BJ (cell line): Measurements from ENCODE around the gene SAPCD1. TPM values are rescaled to one million over a fixed set of nuclear protein-coding genes. Genes with fewer than 3 reads are reported as not detected.

Source experiments
- CTCF ChIA-PET: fragments of 350-600 bp; formaldehyde crosslinking; extraction: SDS; loops from one replicate; lab custom pipeline; 2021; ENCODE audit warnings: antibody characterized with exemption, inconsistent platforms; lab: Yijun Ruan, JAX
- POLR2A ChIA-PET: fragments of 300-600 bp; sonication (Branson Sonifier 250); formaldehyde crosslinking; extraction: SDS; loops from one replicate; lab custom pipeline; 2021; ENCODE audit warnings: antibody characterized with exemption; lab: Charles Lee
- DNase-seq: peaks from one replicate; pipeline ENCODE4 v3.0.0-alpha.2; 2011; ENCODE audit warnings: low read depth
- H3K27me3 ChIP-seq: 2 replicates; pipeline ENCODE4 v1.6.0; 2011; ENCODE audit warnings: low read length; ENCODE audit not compliant: control insufficient read depth, insufficient read depth
- H3K36me3 ChIP-seq: 2 replicates; pipeline ENCODE4 v1.5.1; 2011; ENCODE audit warnings: low read length; ENCODE audit not compliant: control insufficient read depth, insufficient read depth
- H3K4me3 ChIP-seq: 2 replicates; pipeline ENCODE4 v1.5.1; 2011; ENCODE audit warnings: low read depth, mild to moderate bottlenecking, control low read depth, low read length
- polyA plus RNA-seq: library from polyadenylated mRNA; depleted of rRNA; stranded (reverse); fragments of >200 nt; gene quantifications from 2 replicates; pipeline ENCODE4 v1.2.3, GENCODE V29; 2011
- TF ChIP-seq, protein P1 (sequence below): IDR thresholded peaks from 2 replicates; pipeline ENCODE4 v1.5.1; 2011; ENCODE audit warnings: low read depth, mild to moderate bottlenecking, control low read depth, inconsistent platforms, low read length, moderate library complexity; ENCODE audit not compliant: insufficient read depth

SAPCD1 gene
- polyA plus RNA-seq, 1 experiment, result 1.2 TPM

DNA sequence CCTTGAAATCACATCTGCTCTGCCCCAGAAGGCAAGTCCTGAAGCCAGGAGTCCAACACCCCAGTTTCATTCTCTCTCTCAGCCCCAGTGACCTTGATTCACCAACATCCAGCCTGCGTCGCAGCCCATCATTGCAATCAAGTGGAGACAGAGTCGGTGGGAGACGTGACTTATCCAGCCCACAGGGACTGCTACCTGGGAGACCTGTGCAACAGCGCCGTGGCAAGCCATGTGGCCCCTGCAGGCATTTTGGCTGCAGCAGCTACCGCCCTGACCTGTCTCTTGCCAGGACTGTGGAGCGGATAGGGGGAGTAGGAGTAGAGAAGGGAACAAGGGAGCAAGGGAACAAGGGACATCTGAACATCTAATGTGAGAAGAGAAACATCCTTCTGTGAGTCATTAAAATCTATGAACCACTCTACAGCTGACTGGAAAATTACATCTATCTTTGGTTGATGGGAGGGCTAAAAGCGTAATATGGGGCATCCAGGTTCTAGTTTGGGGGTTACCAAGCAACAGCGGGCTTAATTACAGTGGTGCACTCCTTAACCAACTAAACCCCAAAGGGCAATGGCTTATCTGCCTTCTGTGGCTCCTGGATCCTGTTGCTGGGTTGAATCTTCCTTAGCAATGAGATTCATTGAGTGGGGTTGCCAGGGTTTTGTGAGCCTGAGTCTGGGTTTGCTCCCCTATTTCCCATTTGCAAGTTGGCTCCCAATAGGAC, 44.8 kb upstream of the SAPCD1 start:
- Histone ChIP-seq H3K27me3 (peaks cover 8% of the 10 kb centered on the region), H3K36me3 (no peaks in the 10 kb centered on the region), H3K4me3 (no peak overlapping the region)
- ChIA-PET POLR2A (no interaction called here), CTCF (no interaction called here)
- DNase-seq, result no peak
- TF ChIP-seq, protein P1, sequence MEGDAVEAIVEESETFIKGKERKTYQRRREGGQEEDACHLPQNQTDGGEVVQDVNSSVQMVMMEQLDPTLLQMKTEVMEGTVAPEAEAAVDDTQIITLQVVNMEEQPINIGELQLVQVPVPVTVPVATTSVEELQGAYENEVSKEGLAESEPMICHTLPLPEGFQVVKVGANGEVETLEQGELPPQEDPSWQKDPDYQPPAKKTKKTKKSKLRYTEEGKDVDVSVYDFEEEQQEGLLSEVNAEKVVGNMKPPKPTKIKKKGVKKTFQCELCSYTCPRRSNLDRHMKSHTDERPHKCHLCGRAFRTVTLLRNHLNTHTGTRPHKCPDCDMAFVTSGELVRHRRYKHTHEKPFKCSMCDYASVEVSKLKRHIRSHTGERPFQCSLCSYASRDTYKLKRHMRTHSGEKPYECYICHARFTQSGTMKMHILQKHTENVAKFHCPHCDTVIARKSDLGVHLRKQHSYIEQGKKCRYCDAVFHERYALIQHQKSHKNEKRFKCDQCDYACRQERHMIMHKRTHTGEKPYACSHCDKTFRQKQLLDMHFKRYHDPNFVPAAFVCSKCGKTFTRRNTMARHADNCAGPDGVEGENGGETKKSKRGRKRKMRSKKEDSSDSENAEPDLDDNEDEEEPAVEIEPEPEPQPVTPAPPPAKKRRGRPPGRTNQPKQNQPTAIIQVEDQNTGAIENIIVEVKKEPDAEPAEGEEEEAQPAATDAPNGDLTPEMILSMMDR, result no peak

DNA sequence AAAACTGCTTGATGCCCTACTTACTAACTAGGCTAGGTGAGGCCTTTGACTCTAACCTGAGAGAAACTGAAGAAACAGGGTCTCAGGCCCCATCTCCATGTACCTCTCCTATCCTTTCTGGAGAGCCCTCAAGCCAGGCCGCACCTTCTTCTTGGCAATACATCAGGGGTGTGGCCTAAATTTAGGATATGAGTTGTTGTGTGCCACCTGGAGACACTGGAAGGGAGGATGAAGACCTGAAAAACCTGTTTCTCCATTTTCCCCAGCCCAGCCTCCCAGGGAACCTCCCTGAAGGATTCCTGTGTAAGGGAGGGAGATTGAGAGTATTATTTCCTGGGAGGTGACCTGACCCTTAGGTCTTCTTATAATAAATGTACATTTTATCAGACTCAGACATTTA, 44.2 kb upstream of the SAPCD1 start:
- Histone ChIP-seq H3K4me3 (no peak overlapping the region), H3K27me3 (peaks cover 8% of the 10 kb centered on the region), H3K36me3 (no peaks in the 10 kb centered on the region)
- ChIA-PET CTCF (no interaction called here), POLR2A (no interaction called here)
- no peak for DNase-seq
- TF ChIP-seq, protein P1, result no peak

DNA sequence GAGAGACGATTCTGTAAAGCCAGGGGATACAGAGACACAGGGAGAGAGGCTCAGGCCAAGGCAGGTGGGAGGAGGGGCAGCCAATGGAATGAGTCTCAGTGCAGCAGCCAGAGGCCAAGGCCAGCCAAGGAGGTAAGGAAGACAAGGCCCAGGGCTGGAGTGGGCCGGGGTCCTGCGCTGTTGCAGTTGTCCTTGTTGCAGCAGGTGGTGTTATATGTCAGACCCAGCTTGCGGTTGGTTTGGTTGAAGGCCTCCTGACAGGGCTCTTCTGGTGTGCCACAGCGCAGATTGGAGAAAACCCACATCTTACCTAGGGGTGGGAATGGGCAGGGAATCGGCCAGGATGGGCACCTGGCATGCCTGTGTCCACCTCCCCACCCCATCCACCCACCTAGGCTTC, 43.5 kb upstream of the SAPCD1 start:
- TF ChIP-seq, protein P1, result no peak
- ChIA-PET CTCF (no interaction called here), POLR2A (no interaction called here)
- Histone ChIP-seq H3K4me3 (no peak overlapping the region), H3K27me3 (peaks cover 5% of the 10 kb centered on the region), H3K36me3 (no peaks in the 10 kb centered on the region)
- DNase-seq, result no peak

DNA sequence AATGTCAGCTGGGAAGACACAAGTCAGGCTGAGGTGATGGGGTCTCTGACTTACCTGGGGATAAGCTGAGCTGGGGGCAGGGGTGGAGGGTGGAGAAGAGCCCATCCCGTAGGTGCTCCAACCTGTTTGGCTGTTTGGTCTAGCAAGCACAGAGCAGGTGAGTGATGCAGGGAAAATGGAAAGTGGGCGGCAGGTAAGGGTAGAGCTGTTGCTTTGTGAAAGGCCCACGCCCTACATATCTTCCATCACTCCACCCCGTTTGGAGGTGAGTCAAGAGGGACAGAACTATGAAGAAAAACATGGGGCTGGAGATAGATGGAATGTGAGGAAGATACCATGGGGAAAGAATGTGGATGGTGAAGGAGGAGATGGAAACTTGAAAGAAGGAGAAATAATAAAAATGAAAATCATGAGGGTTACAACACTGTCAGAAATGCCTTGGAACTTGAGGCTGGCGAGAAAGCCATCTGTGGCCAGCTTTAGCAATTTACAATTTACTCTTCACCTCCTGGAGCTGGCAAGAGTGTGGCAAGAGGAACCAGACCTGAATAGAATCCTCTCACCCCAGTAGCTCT, 42.2 kb upstream of the SAPCD1 start:
- ChIA-PET CTCF (interaction anchor here (0.7 to 2.0 kb wide), 2 partner anchors 9 to 10 kb away, joined by 3 to 8 read pairs; partner anchors contain the start of gene DDAH2), POLR2A (no interaction called here)
- TF ChIP-seq, protein P1, result no peak
- H3K4me3 ChIP-seq, result no peak overlapping the region
- no peaks in the 10 kb centered on the region; the same call in 1 of the 2 replicates for H3K36me3 ChIP-seq
- H3K27me3 ChIP-seq, result peaks cover 5% of the 10 kb centered on the region
- no peak for DNase-seq

DNA sequence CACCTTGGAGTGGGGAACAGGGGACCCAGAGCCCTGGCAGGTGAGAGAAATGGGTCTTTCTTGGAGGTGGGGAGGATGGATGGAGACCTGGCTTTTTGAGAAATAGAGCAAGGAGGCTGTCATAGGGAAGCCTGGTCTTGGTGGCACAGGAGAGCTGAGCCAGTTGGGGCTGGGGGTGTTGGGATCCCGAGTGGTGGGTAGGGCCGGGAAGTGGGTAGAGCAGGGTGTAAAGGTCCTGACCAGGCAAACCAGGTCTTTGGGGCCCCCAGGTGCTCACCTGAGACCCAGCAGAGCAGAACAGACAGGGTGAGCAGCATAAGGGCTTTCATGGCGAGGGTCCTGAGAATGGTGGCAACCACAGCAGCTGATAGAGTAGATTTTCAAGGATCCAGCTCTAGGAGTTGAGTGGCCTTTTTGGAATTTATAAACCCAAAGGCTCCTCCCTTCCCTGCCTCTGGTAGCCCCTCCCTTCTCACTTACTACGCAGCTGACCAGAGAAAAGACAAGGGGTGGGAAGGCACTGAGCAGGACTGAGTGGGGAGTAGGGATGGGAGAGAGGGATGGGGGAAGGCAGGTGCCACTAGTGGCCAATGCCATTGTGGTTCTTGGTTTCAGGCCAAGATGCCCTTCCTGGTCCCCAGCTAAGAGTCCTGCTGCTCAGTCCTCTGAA, 41.0 kb upstream of the SAPCD1 start, which contains the start of gene LY6G6C:
Gene LY6G6C, minus strand, starts transcription at position 396 of the 670 bp plus-strand sequence. Its CDS starts 67 bp downstream, at position 329.
- POLR2A ChIA-PET, result no interaction called here

More for the DNA sequence above, 41.0 kb upstream of the SAPCD1 start, which contains the start of gene LY6G6C:
- Histone ChIP-seq H3K27me3 (peaks cover 3% of the 10 kb centered on the region), H3K4me3 (no peak within 1 kb of the TSS), H3K36me3 (peaks cover 3% of the 10 kb centered on the region)
- no peak for DNase-seq
- CTCF ChIA-PET, result interaction anchor here (2.0 kb wide), 1 partner anchor 8 kb away, joined by 8 read pairs; the partner anchor contains the start of gene DDAH2
- TF ChIP-seq, protein P1, result no peak
